Loucy (cell line): ENCODE results near the gene SPNS3.
A peak's percentile ranks its signal among the peaks of the same experiment; 100 is the strongest.

Source experiments
- H2AFZ ChIP-seq: fragments of 200-600 bp; sonication (generic); 2 replicates; pipeline ENCODE4 v1.6.0; 2016; ENCODE audit warnings: antibody characterized with exemption, mild to moderate bottlenecking, low read length, moderate library complexity
- H3F3A ChIP-seq: fragments of 200-600 bp; 2 replicates; pipeline ENCODE4 v1.6.0; 2016; ENCODE audit warnings: antibody characterized with exemption, low read depth, mild to moderate bottlenecking
- H3K27me3 ChIP-seq: fragments of 200-600 bp; sonication (generic); 2 replicates; pipeline ENCODE4 v1.6.1; 2014; ENCODE audit warnings: low read length, mild to moderate bottlenecking; ENCODE audit not compliant: insufficient read depth, poor library complexity, severe bottlenecking
- H3K36me3 ChIP-seq: fragments of 200-600 bp; sonication (generic); 2 replicates; pipeline ENCODE4 v1.6.1; 2016; ENCODE audit warnings: low read length; ENCODE audit not compliant: insufficient read depth
- H3K4me1 ChIP-seq: fragments of 200-600 bp; sonication (generic); 2 replicates; pipeline ENCODE4 v1.5.1; 2014; ENCODE audit warnings: low read length, mild to moderate bottlenecking; ENCODE audit not compliant: insufficient read depth, poor library complexity, severe bottlenecking
- H3K4me2 ChIP-seq: fragments of 200-600 bp; sonication (generic); 2 replicates; pipeline ENCODE4 v1.6.0; 2014; ENCODE audit warnings: antibody characterized with exemption, low read length, low read depth, mild to moderate bottlenecking; ENCODE audit not compliant: poor library complexity, severe bottlenecking
- H3K4me3 ChIP-seq: fragments of 200-600 bp; sonication (generic); 2 replicates; pipeline ENCODE4 v1.5.1; 2014; ENCODE audit warnings: low read length, mild to moderate bottlenecking, mixed read lengths; ENCODE audit not compliant: poor library complexity, severe bottlenecking
- H3K79me2 ChIP-seq: fragments of 200-600 bp; sonication (generic); 2 replicates; pipeline ENCODE4 v1.6.1; 2014; ENCODE audit warnings: low read length; ENCODE audit not compliant: insufficient read depth
- H3K9ac ChIP-seq: fragments of 200-600 bp; sonication (generic); 2 replicates; pipeline ENCODE4 v1.6.0; 2014; ENCODE audit warnings: mild to moderate bottlenecking, low read depth, low read length, moderate library complexity; ENCODE audit not compliant: poor library complexity, severe bottlenecking
- H3K9me2 ChIP-seq: fragments of 200-600 bp; sonication (generic); replicated peaks from 2 replicates; pipeline ENCODE4 v1.6.1; 2016; ENCODE audit warnings: low read depth, low read length, mixed read lengths
- H3K9me3 ChIP-seq: fragments of 200-600 bp; sonication (generic); 2 replicates; pipeline ENCODE4 v1.6.1; 2014; ENCODE audit warnings: mild to moderate bottlenecking, antibody characterized with exemption, low read length, low read depth; ENCODE audit not compliant: insufficient read depth
- H4K20me1 ChIP-seq: fragments of 200-600 bp; sonication (generic); 2 replicates; pipeline ENCODE4 v1.6.0; 2014; ENCODE audit warnings: antibody characterized with exemption, low read length, mild to moderate bottlenecking; ENCODE audit not compliant: insufficient read depth, poor library complexity, severe bottlenecking
- EZH2phosphoT487 ChIP-seq: fragments of 200-600 bp; IDR thresholded peaks from 2 replicates; pipeline ENCODE4 v1.6.1; 2018; ENCODE audit warnings: antibody characterized with exemption, mild to moderate bottlenecking, moderate library complexity, borderline replicate concordance
- TF ChIP-seq, protein P1 (sequence below): fragments of 200-600 bp; sonication (generic); conservative IDR thresholded peaks from 2 replicates; pipeline ENCODE4 v1.5.1; 2014; ENCODE audit warnings: mild to moderate bottlenecking, antibody characterized with exemption, low read length

The SPNS3 gene

DNA sequence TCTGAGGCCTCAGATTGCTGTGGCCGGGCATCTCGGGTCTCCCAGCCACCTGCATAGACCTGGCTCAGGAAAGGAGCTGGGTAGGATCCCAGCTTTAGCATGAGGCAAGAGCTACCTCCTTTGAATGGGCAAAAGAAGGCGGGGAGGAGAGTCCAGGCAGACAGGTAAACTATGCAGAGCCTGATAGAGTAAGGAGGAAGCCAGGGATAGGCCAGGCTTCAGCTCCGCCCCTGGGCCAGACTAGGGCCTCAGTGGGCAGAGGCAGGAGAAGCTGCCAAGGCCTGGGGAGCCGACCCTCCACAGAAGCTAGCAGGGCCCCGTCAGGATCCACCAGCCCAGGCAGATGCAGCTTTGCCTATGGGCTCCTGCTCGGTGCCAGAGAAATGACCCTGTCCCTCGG is 44.7 kb upstream of the SPNS3 start:
- H3K4me3 ChIP-seq = no peak overlapping the region
- no peaks in the 10 kb centered on the region for H3K79me2 ChIP-seq
- H3K4me1 ChIP-seq = no peaks in the 10 kb centered on the region
- no peaks in the 10 kb centered on the region for H3K9me2 ChIP-seq
- no peak overlapping the region for H3K4me2 ChIP-seq
- no peaks in the 10 kb centered on the region for H4K20me1 ChIP-seq
- H3K9me3 ChIP-seq = no peaks in the 10 kb centered on the region
- no peak overlapping the region for H3K9ac ChIP-seq
- TF ChIP-seq, protein P1, sequence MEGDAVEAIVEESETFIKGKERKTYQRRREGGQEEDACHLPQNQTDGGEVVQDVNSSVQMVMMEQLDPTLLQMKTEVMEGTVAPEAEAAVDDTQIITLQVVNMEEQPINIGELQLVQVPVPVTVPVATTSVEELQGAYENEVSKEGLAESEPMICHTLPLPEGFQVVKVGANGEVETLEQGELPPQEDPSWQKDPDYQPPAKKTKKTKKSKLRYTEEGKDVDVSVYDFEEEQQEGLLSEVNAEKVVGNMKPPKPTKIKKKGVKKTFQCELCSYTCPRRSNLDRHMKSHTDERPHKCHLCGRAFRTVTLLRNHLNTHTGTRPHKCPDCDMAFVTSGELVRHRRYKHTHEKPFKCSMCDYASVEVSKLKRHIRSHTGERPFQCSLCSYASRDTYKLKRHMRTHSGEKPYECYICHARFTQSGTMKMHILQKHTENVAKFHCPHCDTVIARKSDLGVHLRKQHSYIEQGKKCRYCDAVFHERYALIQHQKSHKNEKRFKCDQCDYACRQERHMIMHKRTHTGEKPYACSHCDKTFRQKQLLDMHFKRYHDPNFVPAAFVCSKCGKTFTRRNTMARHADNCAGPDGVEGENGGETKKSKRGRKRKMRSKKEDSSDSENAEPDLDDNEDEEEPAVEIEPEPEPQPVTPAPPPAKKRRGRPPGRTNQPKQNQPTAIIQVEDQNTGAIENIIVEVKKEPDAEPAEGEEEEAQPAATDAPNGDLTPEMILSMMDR = no peak
- no peak for TF ChIP-seq EZH2phosphoT487
- H3K36me3 ChIP-seq = no peaks in the 10 kb centered on the region
- H3K27me3 ChIP-seq = no peaks in the 10 kb centered on the region
- no peaks in the 10 kb centered on the region for H3F3A ChIP-seq
- peak overlapping the region; percentile 13; the same call in 1 of the 2 replicates for H2AFZ ChIP-seq

DNA sequence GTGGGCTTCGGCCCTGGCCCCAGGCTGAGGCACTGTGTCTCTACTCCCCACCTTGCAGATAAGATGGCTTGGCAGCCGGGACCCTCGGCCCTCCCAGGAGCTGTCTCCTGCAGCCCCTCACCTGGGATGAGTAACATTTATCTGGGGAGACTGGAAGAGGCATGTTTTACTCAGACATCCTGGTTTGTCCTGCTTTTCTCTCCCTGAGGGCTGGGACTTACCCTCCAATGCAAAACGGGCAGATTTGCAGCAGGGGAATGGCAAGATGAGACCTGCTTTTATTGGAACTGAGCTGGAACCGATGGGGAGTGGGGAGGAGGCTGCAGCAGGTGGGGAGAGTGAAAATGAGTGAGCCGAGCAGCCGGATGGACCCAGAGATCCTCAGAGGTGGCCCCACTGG is 39.9 kb upstream of the SPNS3 start:
- no peak for TF ChIP-seq EZH2phosphoT487
- TF ChIP-seq, protein P1 = no peak
- H3F3A ChIP-seq = no peaks in the 10 kb centered on the region
- H4K20me1 ChIP-seq = no peaks in the 10 kb centered on the region
- no peaks in the 10 kb centered on the region for H3K27me3 ChIP-seq
- no peaks in the 10 kb centered on the region for H3K36me3 ChIP-seq
- no peaks in the 10 kb centered on the region for H3K79me2 ChIP-seq
- H3K4me3 ChIP-seq = no peak overlapping the region
- no peak overlapping the region for H2AFZ ChIP-seq
- no peak overlapping the region for H3K4me2 ChIP-seq
- H3K4me1 ChIP-seq = peaks cover 8% of the 10 kb centered on the region
- no peaks in the 10 kb centered on the region for H3K9me3 ChIP-seq
- no peaks in the 10 kb centered on the region for H3K9me2 ChIP-seq
- H3K9ac ChIP-seq = peak overlapping the region; percentile 20

DNA sequence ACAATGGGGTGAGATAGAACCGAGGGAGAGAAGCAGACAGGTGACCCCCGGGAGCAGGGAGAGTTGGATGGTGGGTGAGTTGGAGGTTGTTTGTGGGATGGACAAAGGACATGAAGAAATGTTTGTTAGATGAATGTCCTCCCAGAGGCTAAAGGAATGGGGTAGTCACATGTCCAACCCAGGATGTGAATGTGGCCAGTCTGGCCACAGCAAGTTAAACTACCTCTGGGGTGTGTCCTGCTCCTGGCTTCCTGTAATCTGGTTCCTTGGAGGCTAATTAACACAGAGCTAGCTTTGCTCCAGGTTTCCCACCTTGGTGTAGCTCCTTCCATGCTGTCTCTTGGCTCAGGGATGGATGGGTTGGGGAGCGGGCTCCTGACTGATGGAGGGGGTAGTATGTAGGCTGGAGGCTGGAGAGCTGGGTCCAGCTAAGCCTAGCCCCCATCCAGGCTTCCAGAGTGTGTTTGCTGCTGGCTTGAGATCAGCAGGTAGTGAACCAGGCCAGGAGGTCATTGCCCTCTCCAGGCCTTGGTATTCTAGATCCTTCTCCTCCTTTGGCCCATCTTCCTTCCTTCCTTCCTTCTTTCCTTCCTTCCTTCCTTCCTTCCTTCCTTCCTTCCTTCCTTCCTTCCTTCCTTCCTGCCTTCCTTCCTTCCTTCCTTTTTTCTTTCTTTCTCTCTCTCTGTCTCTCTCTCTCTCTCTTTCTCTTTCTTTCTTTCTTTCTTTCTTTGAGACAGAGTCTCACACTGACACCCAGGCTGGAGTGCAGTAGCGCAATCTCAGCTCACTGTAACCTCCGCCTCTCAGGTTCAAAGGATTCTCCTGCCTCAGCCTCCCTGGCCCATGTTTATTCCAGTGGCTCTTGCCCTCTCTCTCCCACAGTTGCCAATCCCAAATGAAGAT is 39.3 kb upstream of the SPNS3 start:
- Histone ChIP-seq H3K79me2 (no peaks in the 10 kb centered on the region), H3K9me3 (no peaks in the 10 kb centered on the region), H3K4me3 (no peak overlapping the region), H3K4me2 (peak overlapping the region; percentile 17), H3K36me3 (no peaks in the 10 kb centered on the region), H4K20me1 (no peaks in the 10 kb centered on the region), H3K4me1 (peaks cover 8% of the 10 kb centered on the region), H3K9ac (peak overlapping the region; percentile 20), H3K9me2 (no peaks in the 10 kb centered on the region), H3K27me3 (no peaks in the 10 kb centered on the region), H3F3A (no peaks in the 10 kb centered on the region), H2AFZ (peak overlapping the region; percentile 7; the same call in 1 of the 2 replicates)
- TF ChIP-seq, protein P1 = no peak
- TF ChIP-seq EZH2phosphoT487 = no peak
